Liver (tissue), 9 donors: ENCODE results near the gene ABCA12. TPM values are rescaled to one million over a fixed set of nuclear protein-coding genes. Genes with fewer than 3 reads are reported as not detected.

Experiments used
- DNase-seq: peaks from one replicate; pipeline ENCODE4 v3.0.0-alpha.2; 2017; ENCODE audit warnings: low spot score
- H3K27ac ChIP-seq, 2 donors: one replicate each; pipeline ENCODE4 v1.7.0; 2013; ENCODE audit warnings: inconsistent platforms in 2 of 2, low read length in 2 of 2, control low read depth in 1 of 2, low read depth in 1 of 2, mild to moderate bottlenecking in 1 of 2
- H3K27me3 ChIP-seq, 4 donors: one replicate each; pipeline versions ENCODE4 v1.6.1 to v1.7.0; 2013; ENCODE audit warnings: low read length in 3 of 4, inconsistent platforms in 1 of 4, mild to moderate bottlenecking in 1 of 4, moderate library complexity in 1 of 4; ENCODE audit not compliant: control insufficient read depth in 4 of 4, insufficient read depth in 4 of 4
- H3K36me3 ChIP-seq, 4 donors: one replicate each; pipeline versions ENCODE4 v1.6.1 to v1.7.0; 2013; ENCODE audit warnings: low read length in 3 of 4, mild to moderate bottlenecking in 3 of 4, low read depth in 1 of 4, moderate library complexity in 1 of 4; ENCODE audit not compliant: control insufficient read depth in 4 of 4, insufficient read depth in 3 of 4
- H3K4me1 ChIP-seq, 4 donors: one replicate each; pipeline versions ENCODE4 v1.6.1 to v1.7.0; 2013; ENCODE audit warnings: low read length in 3 of 4, mild to moderate bottlenecking in 3 of 4, moderate library complexity in 1 of 4; ENCODE audit not compliant: control insufficient read depth in 4 of 4, insufficient read depth in 4 of 4
- H3K4me3 ChIP-seq, 3 donors: one replicate each; pipeline versions ENCODE4 v1.6.1 to v1.7.0; 2013; ENCODE audit warnings: low read length in 3 of 3, control low read depth in 1 of 3, low read depth in 1 of 3, mild to moderate bottlenecking in 1 of 3
- H3K9ac ChIP-seq, 2 donors: one replicate each; pipeline ENCODE4 v1.7.0; 2013; ENCODE audit warnings: low read length in 2 of 2, mild to moderate bottlenecking in 2 of 2, moderate library complexity in 2 of 2, control low read depth in 1 of 2, low read depth in 1 of 2
- H3K9me3 ChIP-seq, 4 donors: one replicate each; pipeline versions ENCODE4 v1.6.1 to v1.7.0; 2013; ENCODE audit warnings: low read length in 3 of 4; ENCODE audit not compliant: control insufficient read depth in 4 of 4
- CTCF ChIP-seq: fragments of 150-350 bp; IDR thresholded peaks from 2 replicates; pipeline ENCODE4 v1.5.1; 2017; ENCODE audit warnings: improper control_type of control experiment, low read depth, low read length; ENCODE audit not compliant: missing input control
- EGR1 ChIP-seq, 2 donors: IDR thresholded peaks; 2 replicates each; pipeline ENCODE4 v1.6.1; 2016 to 2018; ENCODE audit warnings: antibody characterized with exemption in 2 of 2, low read depth in 2 of 2
- FOXA1 ChIP-seq: IDR thresholded peaks from 2 replicates; pipeline ENCODE4 v1.6.1; 2016; ENCODE audit warnings: antibody characterized with exemption
- GABPA ChIP-seq, 2 donors: IDR thresholded peaks in 1 of 2; conservative IDR thresholded peaks in 1 of 2; 2 replicates each; pipeline ENCODE4 v1.6.1; 2016; ENCODE audit warnings: antibody characterized with exemption in 2 of 2, mild to moderate bottlenecking in 1 of 2, moderate library complexity in 1 of 2
- HNF4A ChIP-seq, 2 donors: conservative IDR thresholded peaks; 2 replicates each; pipeline ENCODE4 v1.6.1; 2016; ENCODE audit warnings: antibody characterized with exemption in 2 of 2, mild to moderate bottlenecking in 2 of 2
- HNF4G ChIP-seq: IDR thresholded peaks from 2 replicates; pipeline ENCODE4 v1.6.1; 2016; ENCODE audit warnings: antibody characterized with exemption
- JUND ChIP-seq, 2 donors: IDR thresholded peaks; 2 replicates each; pipeline ENCODE4 v1.6.1; 2016; ENCODE audit warnings: antibody characterized with exemption in 2 of 2
- MAX ChIP-seq: IDR thresholded peaks from 2 replicates; pipeline ENCODE4 v1.6.1; 2016; ENCODE audit warnings: antibody characterized with exemption
- NR2F2 ChIP-seq: IDR thresholded peaks from 2 replicates; pipeline ENCODE4 v1.6.1; 2016; ENCODE audit warnings: antibody characterized with exemption
- RAD21 ChIP-seq, 2 donors: IDR thresholded peaks; 2 replicates each; pipeline ENCODE4 v1.6.1; 2016; ENCODE audit warnings: antibody characterized with exemption in 2 of 2, mild to moderate bottlenecking in 2 of 2
- RXRA ChIP-seq, 2 donors: IDR thresholded peaks; 2 replicates each; pipeline ENCODE4 v1.6.1; 2017 to 2018; ENCODE audit warnings: antibody characterized with exemption in 2 of 2, mild to moderate bottlenecking in 1 of 2
- SP1 ChIP-seq: IDR thresholded peaks from 2 replicates; pipeline ENCODE4 v1.6.1; 2018; ENCODE audit warnings: antibody characterized with exemption, mild to moderate bottlenecking
- TAF1 ChIP-seq: conservative IDR thresholded peaks from 2 replicates; pipeline ENCODE4 v1.6.1; 2016; ENCODE audit warnings: antibody characterized with exemption, mild to moderate bottlenecking
- WGBS: extraction: QIAGEN DNeasy Blood & Tissue Kit; methylation state at CpG from one replicate; pipeline ENCODE4 v1.1.7; 2013; 5-methylcytosine and 5-hydroxymethylcytosine counted together
- polyA plus RNA-seq, 2 donors: library from polyadenylated mRNA; stranded (reverse) in 1 of 2; unstranded in 1 of 2; fragments of 200-250 nt in 1 of 2; fragments of >200 nt in 1 of 2; fragmentation: Nextera tagmentation in 1 of 2; extraction: Ambion mirVana in 1 of 2; gene quantifications; one replicate each; pipeline versions ENCODE4 v1.2.1 to v1.2.3, GENCODE V29; 2013 to 2015
- total RNA-seq, 2 donors: library from RNA; depleted of rRNA; stranded (reverse); fragments of >200 nt; gene quantifications; one replicate each; pipeline ENCODE4 v1.2.3, GENCODE V29; 2014
- TF ChIP-seq, protein P1 (sequence below): IDR thresholded peaks from 2 replicates; pipeline ENCODE4 v1.6.1; 2016; ENCODE audit warnings: antibody characterized with exemption
- TF ChIP-seq, protein P2 (sequence below): IDR thresholded peaks from 2 replicates; pipeline ENCODE4 v1.6.1; 2016; ENCODE audit warnings: antibody characterized with exemption
- TF ChIP-seq, protein P3 (sequence below): IDR thresholded peaks from 2 replicates; pipeline ENCODE4 v1.6.1; 2016; ENCODE audit warnings: antibody characterized with exemption, mild to moderate bottlenecking
- donor health status: healthy.
- donor health status: healthy.
- donor health status: healthy.
- donor health status: healthy.
- donor health status: healthy.

Gene ABCA12
- total and polyA plus RNA-seq, 4 donors = 0.03 TPM; not detected in 3

DNA sequence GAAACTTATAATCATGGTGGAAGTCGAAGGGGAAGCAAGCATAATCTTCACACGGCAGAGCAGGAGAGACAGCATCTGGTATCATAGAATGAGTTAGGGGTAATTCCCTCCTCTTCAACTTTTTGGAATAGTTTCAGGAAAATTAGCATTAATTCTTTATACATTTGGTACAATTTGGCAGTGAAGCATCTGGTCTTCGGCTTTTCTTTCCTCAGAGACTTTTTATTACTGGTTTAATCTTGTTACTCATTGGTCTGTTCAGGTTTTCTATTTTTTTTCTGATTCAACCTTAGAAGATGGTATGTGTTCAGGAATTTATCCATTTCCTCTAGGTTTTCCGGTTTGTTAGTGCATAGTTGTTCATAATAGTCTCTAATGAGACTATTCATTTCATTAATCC is 39.7 kb upstream of the ABCA12 start:
- Histone ChIP-seq H3K4me3 (no peak overlapping the region), H3K9ac (no peak overlapping the region), H3K27ac (no peak overlapping the region), H3K36me3 (no peaks in the 10 kb centered on the region), H3K9me3 (no peaks in the 10 kb centered on the region), H3K4me1 (no peaks in the 10 kb centered on the region), H3K27me3 (no peaks in the 10 kb centered on the region)
- TF ChIP-seq MAX = no peak
- TF ChIP-seq SP1 = no peak
- TF ChIP-seq HNF4G = no peak
- TF ChIP-seq JUND (IDR thresholded peaks at IDR 0.05) = no peak
- TF ChIP-seq TAF1 = no peak
- no peak for TF ChIP-seq FOXA1
- TF ChIP-seq, protein P1, sequence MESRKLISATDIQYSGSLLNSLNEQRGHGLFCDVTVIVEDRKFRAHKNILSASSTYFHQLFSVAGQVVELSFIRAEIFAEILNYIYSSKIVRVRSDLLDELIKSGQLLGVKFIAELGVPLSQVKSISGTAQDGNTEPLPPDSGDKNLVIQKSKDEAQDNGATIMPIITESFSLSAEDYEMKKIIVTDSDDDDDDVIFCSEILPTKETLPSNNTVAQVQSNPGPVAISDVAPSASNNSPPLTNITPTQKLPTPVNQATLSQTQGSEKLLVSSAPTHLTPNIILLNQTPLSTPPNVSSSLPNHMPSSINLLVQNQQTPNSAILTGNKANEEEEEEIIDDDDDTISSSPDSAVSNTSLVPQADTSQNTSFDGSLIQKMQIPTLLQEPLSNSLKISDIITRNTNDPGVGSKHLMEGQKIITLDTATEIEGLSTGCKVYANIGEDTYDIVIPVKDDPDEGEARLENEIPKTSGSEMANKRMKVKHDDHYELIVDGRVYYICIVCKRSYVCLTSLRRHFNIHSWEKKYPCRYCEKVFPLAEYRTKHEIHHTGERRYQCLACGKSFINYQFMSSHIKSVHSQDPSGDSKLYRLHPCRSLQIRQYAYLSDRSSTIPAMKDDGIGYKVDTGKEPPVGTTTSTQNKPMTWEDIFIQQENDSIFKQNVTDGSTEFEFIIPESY = no peak
- TF ChIP-seq, protein P2, sequence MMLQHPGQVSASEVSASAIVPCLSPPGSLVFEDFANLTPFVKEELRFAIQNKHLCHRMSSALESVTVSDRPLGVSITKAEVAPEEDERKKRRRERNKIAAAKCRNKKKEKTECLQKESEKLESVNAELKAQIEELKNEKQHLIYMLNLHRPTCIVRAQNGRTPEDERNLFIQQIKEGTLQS = no peak
- no peak for TF ChIP-seq RAD21 (IDR thresholded peaks at IDR 0.05)
- no peak for TF ChIP-seq RXRA (IDR thresholded peaks at IDR 0.05)
- TF ChIP-seq CTCF = no peak
- no peak for TF ChIP-seq HNF4A (conservative IDR thresholded peaks at IDR 0.05)
- TF ChIP-seq, protein P3, sequence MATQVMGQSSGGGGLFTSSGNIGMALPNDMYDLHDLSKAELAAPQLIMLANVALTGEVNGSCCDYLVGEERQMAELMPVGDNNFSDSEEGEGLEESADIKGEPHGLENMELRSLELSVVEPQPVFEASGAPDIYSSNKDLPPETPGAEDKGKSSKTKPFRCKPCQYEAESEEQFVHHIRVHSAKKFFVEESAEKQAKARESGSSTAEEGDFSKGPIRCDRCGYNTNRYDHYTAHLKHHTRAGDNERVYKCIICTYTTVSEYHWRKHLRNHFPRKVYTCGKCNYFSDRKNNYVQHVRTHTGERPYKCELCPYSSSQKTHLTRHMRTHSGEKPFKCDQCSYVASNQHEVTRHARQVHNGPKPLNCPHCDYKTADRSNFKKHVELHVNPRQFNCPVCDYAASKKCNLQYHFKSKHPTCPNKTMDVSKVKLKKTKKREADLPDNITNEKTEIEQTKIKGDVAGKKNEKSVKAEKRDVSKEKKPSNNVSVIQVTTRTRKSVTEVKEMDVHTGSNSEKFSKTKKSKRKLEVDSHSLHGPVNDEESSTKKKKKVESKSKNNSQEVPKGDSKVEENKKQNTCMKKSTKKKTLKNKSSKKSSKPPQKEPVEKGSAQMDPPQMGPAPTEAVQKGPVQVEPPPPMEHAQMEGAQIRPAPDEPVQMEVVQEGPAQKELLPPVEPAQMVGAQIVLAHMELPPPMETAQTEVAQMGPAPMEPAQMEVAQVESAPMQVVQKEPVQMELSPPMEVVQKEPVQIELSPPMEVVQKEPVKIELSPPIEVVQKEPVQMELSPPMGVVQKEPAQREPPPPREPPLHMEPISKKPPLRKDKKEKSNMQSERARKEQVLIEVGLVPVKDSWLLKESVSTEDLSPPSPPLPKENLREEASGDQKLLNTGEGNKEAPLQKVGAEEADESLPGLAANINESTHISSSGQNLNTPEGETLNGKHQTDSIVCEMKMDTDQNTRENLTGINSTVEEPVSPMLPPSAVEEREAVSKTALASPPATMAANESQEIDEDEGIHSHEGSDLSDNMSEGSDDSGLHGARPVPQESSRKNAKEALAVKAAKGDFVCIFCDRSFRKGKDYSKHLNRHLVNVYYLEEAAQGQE = no peak
- TF ChIP-seq NR2F2 = no peak
- TF ChIP-seq GABPA (IDR thresholded peaks at IDR 0.05 in 1 of 2, conservative IDR thresholded peaks at IDR 0.05 in 1 of 2) = no peak
- DNase-seq = no peak
- 83% methylated on average over 4 of the region's 4 CpGs for WGBS

DNA sequence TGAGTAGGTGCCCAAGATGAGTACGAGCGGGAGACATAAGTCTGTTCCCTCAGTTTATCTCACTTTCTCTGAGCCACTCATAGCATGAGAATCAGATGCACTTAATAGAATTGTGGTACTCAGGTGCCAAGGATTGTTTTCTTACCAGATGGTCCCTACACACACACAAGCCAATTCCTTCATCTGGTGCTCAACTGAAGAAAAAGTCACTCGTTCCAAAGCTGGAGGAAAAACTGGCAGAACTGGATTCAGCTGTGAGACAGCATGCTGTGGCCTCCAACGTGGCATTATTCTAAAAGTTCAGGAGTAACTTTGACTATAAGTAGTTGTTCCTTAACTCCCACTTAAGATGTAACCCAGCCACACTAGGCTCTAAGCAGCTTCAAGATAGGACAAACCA is 33.4 kb upstream of the ABCA12 start:
- TF ChIP-seq FOXA1 = no peak
- TF ChIP-seq EGR1 (IDR thresholded peaks at IDR 0.05; ENCODE audit: low read depth in 2 of 2) = no peak
- no peak for TF ChIP-seq SP1
- no peak for TF ChIP-seq GABPA (IDR thresholded peaks at IDR 0.05 in 1 of 2, conservative IDR thresholded peaks at IDR 0.05 in 1 of 2)
- TF ChIP-seq, protein P3 = no peak
- no peak for TF ChIP-seq RAD21 (IDR thresholded peaks at IDR 0.05)
- no peak for TF ChIP-seq HNF4G
- Histone ChIP-seq H3K27me3 (no peaks in the 10 kb centered on the region), H3K4me1 (no peaks in the 10 kb centered on the region), H3K4me3 (no peak overlapping the region), H3K36me3 (no peaks in the 10 kb centered on the region), H3K27ac (no peak overlapping the region), H3K9ac (no peak overlapping the region), H3K9me3 (no peaks in the 10 kb centered on the region)
- 72% methylated on average over 4 of the region's 4 CpGs for WGBS
- DNase-seq = no peak
